Prostate gland (tissue), 2 donors: ENCODE results near the gene PAPOLA.

ENCODE experiments used
- POLR2A ChIP-seq: fragments of 450-650 bp; IDR thresholded peaks from one replicate; pipeline ENCODE4 v1.6.1; 2016; ENCODE audit warnings: antibody characterized with exemption, mild to moderate bottlenecking
- POLR2AphosphoS5 ChIP-seq: sonication (generic); formaldehyde crosslinking; IDR thresholded peaks from one replicate; pipeline ENCODE4 v1.6.1; 2017; ENCODE audit warnings: antibody characterized with exemption
- TF ChIP-seq, protein P1 (sequence below), 4 experiments: fragments of 200-600 bp in 2 of 4; fragments of 450-650 bp in 2 of 4; sonication (generic) in 2 of 4; IDR thresholded peaks; 1 replicate in 3 of 4; 2 replicates in 1 of 4; pipeline ENCODE4 v1.5.1; 2016 to 2019; ENCODE audit warnings: antibody characterized with exemption in 4 of 4, mild to moderate bottlenecking in 2 of 4, moderate library complexity in 2 of 4

DNA sequence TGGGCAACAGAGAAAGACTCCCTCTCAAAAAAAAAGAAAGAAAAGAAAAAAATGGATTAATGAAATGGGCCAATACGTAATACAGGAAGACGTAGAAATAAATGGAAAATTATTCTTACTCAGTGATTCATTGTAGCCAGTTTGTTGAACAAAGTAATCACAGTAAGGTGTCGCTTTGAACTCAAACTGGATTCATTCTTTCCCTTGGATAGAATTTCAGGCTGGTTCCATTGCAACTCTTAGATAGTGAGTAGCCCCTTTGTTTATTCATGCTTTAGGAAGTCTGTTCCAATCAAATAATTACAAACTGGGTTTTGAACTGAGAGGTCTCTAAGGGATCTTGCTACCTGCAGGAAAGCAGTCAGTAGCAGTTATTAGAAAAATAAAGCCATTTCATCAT, 42.3 kb upstream of the PAPOLA start:
- no peak for TF ChIP-seq POLR2A
- TF ChIP-seq, protein P1, sequence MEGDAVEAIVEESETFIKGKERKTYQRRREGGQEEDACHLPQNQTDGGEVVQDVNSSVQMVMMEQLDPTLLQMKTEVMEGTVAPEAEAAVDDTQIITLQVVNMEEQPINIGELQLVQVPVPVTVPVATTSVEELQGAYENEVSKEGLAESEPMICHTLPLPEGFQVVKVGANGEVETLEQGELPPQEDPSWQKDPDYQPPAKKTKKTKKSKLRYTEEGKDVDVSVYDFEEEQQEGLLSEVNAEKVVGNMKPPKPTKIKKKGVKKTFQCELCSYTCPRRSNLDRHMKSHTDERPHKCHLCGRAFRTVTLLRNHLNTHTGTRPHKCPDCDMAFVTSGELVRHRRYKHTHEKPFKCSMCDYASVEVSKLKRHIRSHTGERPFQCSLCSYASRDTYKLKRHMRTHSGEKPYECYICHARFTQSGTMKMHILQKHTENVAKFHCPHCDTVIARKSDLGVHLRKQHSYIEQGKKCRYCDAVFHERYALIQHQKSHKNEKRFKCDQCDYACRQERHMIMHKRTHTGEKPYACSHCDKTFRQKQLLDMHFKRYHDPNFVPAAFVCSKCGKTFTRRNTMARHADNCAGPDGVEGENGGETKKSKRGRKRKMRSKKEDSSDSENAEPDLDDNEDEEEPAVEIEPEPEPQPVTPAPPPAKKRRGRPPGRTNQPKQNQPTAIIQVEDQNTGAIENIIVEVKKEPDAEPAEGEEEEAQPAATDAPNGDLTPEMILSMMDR (IDR thresholded peaks at IDR 0.05): no peak
- TF ChIP-seq POLR2AphosphoS5: no peak
